Fibroblast of lung (primary cell): ENCODE results near the gene RFX8. TPM values are rescaled to one million over a fixed set of nuclear protein-coding genes. Genes with fewer than 3 reads are reported as not detected.

Experiments used
- DNase-seq, 2 donors: peaks; one replicate each; pipeline versions ENCODE4 v3.0.0 to v3.0.0-alpha.2; 2010; ENCODE audit warnings: low read depth in 2 of 2
- H2AFZ ChIP-seq: 2 replicates; pipeline ENCODE4 v1.5.1; 2012; ENCODE audit warnings: low read length, control low read depth, inconsistent platforms
- H3K27ac ChIP-seq: 2 replicates; pipeline ENCODE4 v1.5.1; 2011; ENCODE audit warnings: low read length, control low read depth; ENCODE audit not compliant: insufficient read depth
- H3K27me3 ChIP-seq: 2 replicates; pipeline ENCODE4 v1.5.1; 2011; ENCODE audit warnings: mild to moderate bottlenecking, low read length; ENCODE audit not compliant: control insufficient read depth, insufficient read depth
- H3K36me3 ChIP-seq: 2 replicates; pipeline ENCODE4 v1.5.1; 2011; ENCODE audit warnings: low read length; ENCODE audit not compliant: control insufficient read depth, insufficient read depth
- H3K4me1 ChIP-seq: 2 replicates; pipeline ENCODE4 v1.5.1; 2011; ENCODE audit warnings: low read length; ENCODE audit not compliant: control insufficient read depth, insufficient read depth; ENCODE audit errors: extremely low read depth
- H3K4me2 ChIP-seq: 2 replicates; pipeline ENCODE4 v1.5.1; 2011; ENCODE audit warnings: low read length, control low read depth; ENCODE audit not compliant: insufficient read depth; ENCODE audit errors: extremely low read depth
- H3K4me3 ChIP-seq, 4 experiments: fragments of 200-600 bp in 1 of 4; sonication (generic) in 1 of 4; replicated peaks in 1 of 4; 2 replicates each; pipeline ENCODE4 v1.5.1; 2011 to 2016; ENCODE audit warnings: low read length in 4 of 4, low read depth in 3 of 4, mild to moderate bottlenecking in 3 of 4, control low read depth in 2 of 4, inconsistent platforms in 1 of 4, mixed read lengths in 1 of 4; ENCODE audit not compliant: insufficient read depth in 1 of 4; ENCODE audit errors: control extremely low read depth in 1 of 4
- H3K79me2 ChIP-seq: 2 replicates; pipeline ENCODE4 v1.5.1; 2012; ENCODE audit warnings: mild to moderate bottlenecking, low read length, inconsistent platforms; ENCODE audit not compliant: control insufficient read depth, insufficient read depth
- H3K9ac ChIP-seq: 2 replicates; pipeline ENCODE4 v1.5.1; 2011; ENCODE audit warnings: mild to moderate bottlenecking, low read length, control low read depth; ENCODE audit not compliant: insufficient read depth
- H3K9me3 ChIP-seq: 2 replicates; pipeline ENCODE4 v1.5.1; 2012; ENCODE audit warnings: low read depth, low read length; ENCODE audit not compliant: control insufficient read depth, insufficient read depth
- H4K20me1 ChIP-seq: 2 replicates; pipeline ENCODE4 v1.5.1; 2011; ENCODE audit warnings: low read length; ENCODE audit not compliant: control insufficient read depth, insufficient read depth; ENCODE audit errors: extremely low read depth
- CTCF ChIP-seq, 2 donors: IDR thresholded peaks in 1 of 2; conservative IDR thresholded peaks in 1 of 2; 1 replicate in 1 of 2; 2 replicates in 1 of 2; pipeline ENCODE4 v1.5.1; 2011 to 2012; ENCODE audit warnings: low read length in 2 of 2, control low read depth in 1 of 2, inconsistent platforms in 1 of 2, low read depth in 1 of 2, mild to moderate bottlenecking in 1 of 2
- EZH2 ChIP-seq: IDR thresholded peaks from 2 replicates; pipeline ENCODE4 v1.5.1; 2012; ENCODE audit warnings: low read length, control low read depth, mild to moderate bottlenecking; ENCODE audit errors: missing control alignments
- polyA plus RNA-seq, 2 donors: library from polyadenylated mRNA; depleted of rRNA in 1 of 2; stranded (reverse) in 1 of 2; unstranded in 1 of 2; fragments of >200 nt; gene quantifications; 2 replicates each; pipeline ENCODE4 v1.2.1, GENCODE V29; 2011 to 2012; ENCODE audit warnings: missing spikeins in 1 of 2
- total RNA-seq: library from RNA; depleted of rRNA; stranded (reverse); fragments of >200 nt; gene quantifications from 2 replicates; pipeline ENCODE4 v1.2.1, GENCODE V29; 2014

RFX8 gene
- total and polyA plus RNA-seq, 2 donors (not counting 1 experiment from before 2014, with no cell fraction given), result 4.3 to 12.4 TPM

GRCh38 chr2:101450965-101451364 is 23.9 kb downstream of the RFX8 start:
- Histone ChIP-seq H2AFZ (no peak overlapping the region), H3K4me3 (no peak overlapping the region), H4K20me1 (no peaks in the 10 kb centered on the region), H3K9me3 (no peaks in the 10 kb centered on the region), H3K36me3 (peaks cover 8% of the 10 kb centered on the region), H3K4me2 (no peak overlapping the region), H3K27me3 (no peaks in the 10 kb centered on the region), H3K79me2 (peaks cover 5% of the 10 kb centered on the region), H3K27ac (no peak overlapping the region), H3K4me1 (no peaks in the 10 kb centered on the region), H3K9ac (no peak overlapping the region)
- DNase-seq, result no peak
- TF ChIP-seq EZH2 (no peak), CTCF (conservative IDR thresholded peaks at IDR 0.05 in 1 of 2, IDR thresholded peaks at IDR 0.05 in 1 of 2; ENCODE audit: low read depth in 1 of 2, low read length in 2 of 2) (no peak)

- Histone ChIP-seq H3K4me1 (peaks cover 4% of the 10 kb centered on the region), H3K4me3 (no peak overlapping the region), H3K4me2 (peak overlapping the region; percentile 5), H3K9me3 (no peaks in the 10 kb centered on the region), H3K79me2 (peaks cover 22% of the 10 kb centered on the region), H3K27me3 (no peaks in the 10 kb centered on the region), H2AFZ (no peak overlapping the region), H3K27ac (peak overlapping the region; percentile 27), H3K9ac (no peak overlapping the region), H4K20me1 (no peaks in the 10 kb centered on the region), H3K36me3 (peaks cover 12% of the 10 kb centered on the region)
- peak; percentile 61 to 97 for DNase-seq
- TF ChIP-seq EZH2 (no peak), CTCF (conservative IDR thresholded peaks at IDR 0.05 in 1 of 2, IDR thresholded peaks at IDR 0.05 in 1 of 2; ENCODE audit: low read depth in 1 of 2, low read length in 2 of 2) (no peak)
Observed at GRCh38 chr2:101446869-101447268, 28.0 kb downstream of the RFX8 start.

GRCh38 chr2:101442667-101443061 is 32.2 kb downstream of the RFX8 start:
- no peak overlapping the region for H3K27ac ChIP-seq
- peaks cover 14% of the 10 kb centered on the region for H3K4me1 ChIP-seq
- H3K27me3 ChIP-seq, result no peaks in the 10 kb centered on the region
- no peak overlapping the region for H2AFZ ChIP-seq
- no peak overlapping the region for H3K4me3 ChIP-seq
- peaks cover 4% of the 10 kb centered on the region for H3K36me3 ChIP-seq
- no peak for DNase-seq
- no peaks in the 10 kb centered on the region for H4K20me1 ChIP-seq
- peaks cover 28% of the 10 kb centered on the region for H3K79me2 ChIP-seq
- TF ChIP-seq EZH2, result no peak
- no peak for TF ChIP-seq CTCF (conservative IDR thresholded peaks at IDR 0.05 in 1 of 2, IDR thresholded peaks at IDR 0.05 in 1 of 2; ENCODE audit: low read depth in 1 of 2, low read length in 2 of 2)
- no peak overlapping the region for H3K4me2 ChIP-seq
- H3K9ac ChIP-seq, result no peak overlapping the region
- H3K9me3 ChIP-seq, result no peaks in the 10 kb centered on the region
